CD14-positive monocyte (primary cell): Measurements from ENCODE around the gene PRKCA. TPM values are rescaled to one million over a fixed set of nuclear protein-coding genes. Genes with fewer than 3 reads are reported as not detected.

Source experiments
- DNase-seq, 3 donors: peaks; one replicate each; pipeline ENCODE4 v3.0.0-alpha.2; 2011 to 2022
- H2AFZ ChIP-seq: 2 replicates; pipeline ENCODE4 v1.6.0; 2012; ENCODE audit warnings: mild to moderate bottlenecking, low read depth, low read length, inconsistent platforms; ENCODE audit not compliant: insufficient read depth, poor library complexity, severe bottlenecking
- H3K27ac ChIP-seq, 2 donors: 1 replicate in 1 of 2; 2 replicates in 1 of 2; pipeline ENCODE4 v1.5.1; 2012 to 2013; ENCODE audit warnings: low read length in 2 of 2, control low read depth in 1 of 2, inconsistent platforms in 1 of 2, low read depth in 1 of 2, mild to moderate bottlenecking in 1 of 2
- H3K27me3 ChIP-seq, 2 donors: one replicate each; pipeline versions ENCODE4 v1.6.0 to v1.6.1; 2011 to 2013; ENCODE audit warnings: low read length in 2 of 2; ENCODE audit not compliant: control insufficient read depth in 2 of 2, insufficient read depth in 2 of 2
- H3K36me3 ChIP-seq, 2 donors: replicated peaks in 1 of 2; 1 replicate in 1 of 2; 2 replicates in 1 of 2; pipeline versions ENCODE4 v1.5.1 to v1.6.1; 2012 to 2013; ENCODE audit warnings: low read length in 2 of 2, control low read depth in 1 of 2, inconsistent platforms in 1 of 2, mild to moderate bottlenecking in 1 of 2; ENCODE audit not compliant: insufficient read depth in 2 of 2, control insufficient read depth in 1 of 2
- H3K4me1 ChIP-seq, 2 donors: 1 replicate in 1 of 2; 2 replicates in 1 of 2; pipeline versions ENCODE4 v1.5.1 to v1.6.1; 2012 to 2013; ENCODE audit warnings: low read length in 2 of 2, control low read depth in 1 of 2, inconsistent platforms in 1 of 2, mild to moderate bottlenecking in 1 of 2, moderate library complexity in 1 of 2; ENCODE audit not compliant: insufficient read depth in 2 of 2, control insufficient read depth in 1 of 2
- H3K4me2 ChIP-seq: replicated peaks from 2 replicates; pipeline ENCODE3; 2012; ENCODE audit warnings: low read length, moderate library complexity, mild to moderate bottlenecking; ENCODE audit not compliant: poor library complexity, severe bottlenecking; ENCODE audit errors: extremely low read depth
- H3K4me3 ChIP-seq, 3 experiments: fragments of 200-600 bp in 1 of 3; sonication (generic) in 1 of 3; replicated peaks in 1 of 3; 1 replicate in 2 of 3; 2 replicates in 1 of 3; pipeline ENCODE4 v1.5.1; 2011 to 2013; ENCODE audit warnings: low read length in 3 of 3, mild to moderate bottlenecking in 3 of 3, control low read depth in 2 of 3, low read depth in 2 of 3, inconsistent platforms in 1 of 3, moderate library complexity in 1 of 3
- H3K79me2 ChIP-seq: 2 replicates; pipeline ENCODE4 v1.6.0; 2012; ENCODE audit warnings: mild to moderate bottlenecking, control low read depth, inconsistent platforms, low read length, moderate library complexity; ENCODE audit not compliant: insufficient read depth
- H3K9ac ChIP-seq: 2 replicates; pipeline ENCODE4 v1.6.0; 2017; ENCODE audit warnings: low read length, mild to moderate bottlenecking; ENCODE audit not compliant: insufficient read depth, poor library complexity, severe bottlenecking
- H3K9me3 ChIP-seq, 2 donors: replicated peaks in 1 of 2; 1 replicate in 1 of 2; 2 replicates in 1 of 2; pipeline versions ENCODE4 v1.5.1 to v1.6.1; 2012 to 2013; ENCODE audit warnings: low read length in 2 of 2, control low read depth in 1 of 2; ENCODE audit not compliant: control insufficient read depth in 1 of 2, insufficient read depth in 1 of 2
- H4K20me1 ChIP-seq: 2 replicates; pipeline ENCODE4 v1.6.0; 2012; ENCODE audit warnings: mild to moderate bottlenecking, low read length, control low read depth, moderate library complexity; ENCODE audit not compliant: insufficient read depth
- H3K27ac Mint-ChIP-seq, 7 donors: one replicate each; pipeline ENCODE4 v1.8.0; 2020; ENCODE audit warnings: mild to moderate bottlenecking in 7 of 7, mixed read lengths in 7 of 7, moderate library complexity in 6 of 7, inconsistent platforms in 2 of 7
- H3K27me3 Mint-ChIP-seq, 3 donors: one replicate each; pipeline ENCODE4 v1.8.0; 2021 to 2022; ENCODE audit warnings: low read depth in 3 of 3, mild to moderate bottlenecking in 3 of 3, mixed read lengths in 3 of 3, moderate library complexity in 3 of 3, inconsistent platforms in 1 of 3
- H3K36me3 Mint-ChIP-seq, 2 donors: one replicate each; pipeline ENCODE4 v1.8.0; 2020; ENCODE audit warnings: mixed read lengths in 2 of 2, inconsistent platforms in 1 of 2, mild to moderate bottlenecking in 1 of 2
- H3K4me1 Mint-ChIP-seq: one replicate; pipeline ENCODE4 v1.8.0; 2020; ENCODE audit warnings: mild to moderate bottlenecking, mixed read lengths
- H3K4me3 Mint-ChIP-seq, 2 donors: one replicate each; pipeline ENCODE4 v1.8.0; 2020; ENCODE audit warnings: mild to moderate bottlenecking in 2 of 2, mixed read lengths in 2 of 2, moderate library complexity in 1 of 2
- H3K9me3 Mint-ChIP-seq, 7 donors: one replicate each; pipeline ENCODE4 v1.8.0; 2020 to 2022; ENCODE audit warnings: mixed read lengths in 7 of 7, mild to moderate bottlenecking in 6 of 7, moderate library complexity in 6 of 7, inconsistent platforms in 2 of 7
- CTCF ChIP-seq: fragments of 200-600 bp; IDR thresholded peaks from one replicate; pipeline ENCODE4 v1.8.0; 2022; ENCODE audit warnings: antibody characterized with exemption, mild to moderate bottlenecking
- WGBS: methylation state at CpG from one replicate; pipeline ENCODE4 v1.1.5; 2013; ENCODE audit warnings: missing lambda C conversion rate; ENCODE audit not compliant: insufficient coverage; 5-methylcytosine and 5-hydroxymethylcytosine counted together
- intact Hi-C, 2 donors: fragments of 100-400 bp; cut with micrococcal nuclease; formaldehyde crosslinking; loops; one replicate each; pipeline versions ENCODE4 v1.15.0 to v1.15.1; 2023
- polyA plus RNA-seq, 3 donors: library from polyadenylated mRNA; depleted of rRNA in 1 of 3; unstranded in 2 of 3; stranded (reverse) in 1 of 3; fragments of 300-500 nt in 2 of 3; fragments of >200 nt in 1 of 3; fragmentation: Illumina TruSeq in 2 of 3; gene quantifications; 1 replicate in 2 of 3; 2 replicates in 1 of 3; pipeline ENCODE4 v1.2.3, GENCODE V29; 2012 to 2021

The PRKCA gene
- polyA plus RNA-seq, 3 donors, result 0.22 to 7.1 (median 0.30) TPM

DNA sequence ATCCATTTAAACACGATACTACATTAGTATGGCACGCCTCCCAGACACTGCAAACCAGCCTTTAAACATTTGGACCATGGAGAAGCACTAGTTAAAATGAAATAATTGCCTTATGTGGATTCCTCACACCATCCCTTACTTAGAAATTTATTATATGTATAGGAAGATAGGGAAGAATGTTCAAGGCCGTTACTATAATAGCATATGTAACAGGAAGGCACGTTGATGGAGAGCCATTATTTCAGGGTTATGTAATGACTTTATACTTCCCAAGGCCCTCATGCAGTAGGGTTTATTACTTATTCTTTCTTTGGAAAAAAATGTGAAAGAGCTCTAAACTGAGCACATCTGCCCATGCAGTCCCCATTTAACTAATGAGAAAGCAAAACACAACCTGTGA lies 435.9 kb downstream of the PRKCA start:
- Mint-ChIP-seq H3K9me3 (peaks cover 0 to 2% (median 0%) of the 10 kb centered on the region in 7 donors), H3K27me3 (peaks cover 0 to 2% (median 0%) of the 10 kb centered on the region in 3 donors), H3K36me3 (peaks cover 78 to 94% of the 10 kb centered on the region in 2 donors), H3K27ac (no peak overlapping the region), H3K4me3 (no peak overlapping the region), H3K4me1 (no peaks in the 10 kb centered on the region)
- no peak for TF ChIP-seq CTCF
- Histone ChIP-seq H3K9ac (no peak overlapping the region), H4K20me1 (no peaks in the 10 kb centered on the region), H2AFZ (no peak overlapping the region), H3K36me3 (peaks cover 38 to 92% of the 10 kb centered on the region in 2 donors), H3K4me2 (no peak overlapping the region), H3K4me3 (no peak overlapping the region), H3K79me2 (no peaks in the 10 kb centered on the region), H3K27me3 (no peaks in the 10 kb centered on the region), H3K27ac (no peak overlapping the region), H3K9me3 (no peaks in the 10 kb centered on the region), H3K4me1 (no peaks in the 10 kb centered on the region)
- DNase-seq, result no peak
- intact Hi-C loops, result no loop called here
- WGBS, result no CpG with 5 or more reads among the region's 4 CpGs

- no peak overlapping the region for H3K27ac Mint-ChIP-seq
- Histone ChIP-seq H3K4me3 (no peak overlapping the region), H3K9ac (no peak overlapping the region), H3K4me1 (no peaks in the 10 kb centered on the region), H3K4me2 (no peak overlapping the region), H3K79me2 (no peaks in the 10 kb centered on the region), H3K36me3 (peaks cover 38 to 96% of the 10 kb centered on the region in 2 donors), H2AFZ (no peak overlapping the region), H3K27me3 (no peaks in the 10 kb centered on the region), H3K27ac (no peak overlapping the region), H3K9me3 (no peaks in the 10 kb centered on the region), H4K20me1 (no peaks in the 10 kb centered on the region)
- no peak for DNase-seq
- H3K27me3 Mint-ChIP-seq, result peaks cover 0 to 2% (median 0%) of the 10 kb centered on the region in 3 donors
- H3K4me1 Mint-ChIP-seq, result no peaks in the 10 kb centered on the region
- peaks cover 77 to 92% of the 10 kb centered on the region in 2 donors for H3K36me3 Mint-ChIP-seq
- no peak for TF ChIP-seq CTCF
- H3K9me3 Mint-ChIP-seq, result peaks cover 0 to 2% (median 0%) of the 10 kb centered on the region in 7 donors
- intact Hi-C loops, result no loop called here
- no peak overlapping the region for H3K4me3 Mint-ChIP-seq
- WGBS, result 61% methylated on average over 8 of the region's 8 CpGs
Measured at GRCh38 chr17:66739553-66739952, 437.1 kb downstream of the PRKCA start.
